ENCODE measurements around the gene SDK1. TPM values are rescaled to one million over a fixed set of nuclear protein-coding genes. Genes with fewer than 3 reads are reported as not detected.

SDK1 gene
- total and polyA plus RNA-seq, 2 donors (not counting 3 experiments of a cell fraction or from before 2014, with no cell fraction given) = 1.6 to 3.9 TPM

GRCh38 chr7:3832199-3832598 lies 531.1 kb downstream of the SDK1 start:
- dilution Hi-C loops (cut with MboI; ENCODE audit: extremely low pct_ligation_motif_present, low sequenced_read_pairs) (no loop called here), intact Hi-C loops (cut with micrococcal nuclease) (no loop called here)
- TF ChIP-seq MYC (IDR thresholded peaks at IDR 0.05; ENCODE audit: low read depth, low read length) (no peak), POLR2AphosphoS5 (IDR thresholded peaks at IDR 0.05; ENCODE audit: insufficient read depth, low read depth, low read length) (no peak), POLR2A (IDR thresholded peaks at IDR 0.05; ENCODE audit: low read depth, low read length) (no peak)
- Histone ChIP-seq H3K4me1 (ENCODE audit: control insufficient read depth, extremely low read depth, insufficient read depth, low read length) (no peaks in the 10 kb centered on the region), H4K20me1 (replicated peaks; ENCODE audit: control insufficient read depth, extremely low read depth, insufficient read depth, low read length) (no peaks in the 10 kb centered on the region), H3K36me3 (ENCODE audit: control insufficient read depth in 2 of 2, extremely low read depth in 1 of 2, insufficient read depth in 2 of 2, low read length in 2 of 2) (no peaks in the 10 kb centered on the region), H3K9me3 (replicated peaks; ENCODE audit: control insufficient read depth, insufficient read depth, low read length) (no peaks in the 10 kb centered on the region), H3K9ac (replicated peaks; ENCODE audit: extremely low read depth, insufficient read depth, low read length) (no peak overlapping the region), H3K27me3 (ENCODE audit: control insufficient read depth in 2 of 2, insufficient read depth in 2 of 2, low read length in 2 of 2) (no peaks in the 10 kb centered on the region), H3K9me1 (replicated peaks; ENCODE audit: control insufficient read depth, extremely low read depth, insufficient read depth, low read length) (no peaks in the 10 kb centered on the region), H3K27ac (ENCODE audit: insufficient read depth, low read depth, low read length) (no peak overlapping the region), H3K4me3 (replicated peaks in 1 of 3; ENCODE audit: insufficient read depth in 1 of 3, low read depth in 1 of 3, low read length in 3 of 3) (no peak overlapping the region), H3K79me2 (ENCODE audit: control insufficient read depth, insufficient read depth, low read length) (no peaks in the 10 kb centered on the region), H2AFZ (ENCODE audit: low read depth, low read length) (no peak overlapping the region), H3K4me2 (ENCODE audit: insufficient read depth, low read length) (no peak overlapping the region)
- BruUV-seq (replicated peaks) = no TSS peak
- FAIRE-seq (no peak), DNase-seq (ENCODE audit: low read depth, low spot score) (no peak)
- CTCF ChIA-PET = interaction anchor here (0.8 kb wide), 1 partner anchor 11 kb away, joined by 3 read pairs; no protein-coding TSS in a partner anchor
- POLR2A ChIA-PET = no interaction called here

GRCh38 chr7:3835109-3835508 lies 534.1 kb downstream of the SDK1 start:
- Histone ChIP-seq H3K9me1 (replicated peaks; ENCODE audit: control insufficient read depth, extremely low read depth, insufficient read depth, low read length) (no peaks in the 10 kb centered on the region), H3K4me2 (ENCODE audit: insufficient read depth, low read length) (no peak overlapping the region), H3K36me3 (ENCODE audit: control insufficient read depth in 2 of 2, extremely low read depth in 1 of 2, insufficient read depth in 2 of 2, low read length in 2 of 2) (no peaks in the 10 kb centered on the region), H3K9me3 (replicated peaks; ENCODE audit: control insufficient read depth, insufficient read depth, low read length) (no peaks in the 10 kb centered on the region), H3K27ac (ENCODE audit: insufficient read depth, low read depth, low read length) (no peak overlapping the region), H3K4me1 (ENCODE audit: control insufficient read depth, extremely low read depth, insufficient read depth, low read length) (no peaks in the 10 kb centered on the region), H3K27me3 (ENCODE audit: control insufficient read depth in 2 of 2, insufficient read depth in 2 of 2, low read length in 2 of 2) (no peaks in the 10 kb centered on the region), H2AFZ (ENCODE audit: low read depth, low read length) (no peak overlapping the region), H4K20me1 (replicated peaks; ENCODE audit: control insufficient read depth, extremely low read depth, insufficient read depth, low read length) (no peaks in the 10 kb centered on the region), H3K79me2 (ENCODE audit: control insufficient read depth, insufficient read depth, low read length) (no peaks in the 10 kb centered on the region), H3K4me3 (replicated peaks in 1 of 3; ENCODE audit: insufficient read depth in 1 of 3, low read depth in 1 of 3, low read length in 3 of 3) (no peak overlapping the region), H3K9ac (replicated peaks; ENCODE audit: extremely low read depth, insufficient read depth, low read length) (no peak overlapping the region)
- dilution Hi-C loops (cut with MboI; ENCODE audit: extremely low pct_ligation_motif_present, low sequenced_read_pairs) (no loop called here), intact Hi-C loops (cut with micrococcal nuclease) (no loop called here)
- TF ChIP-seq POLR2AphosphoS5 (IDR thresholded peaks at IDR 0.05; ENCODE audit: insufficient read depth, low read depth, low read length) (no peak), EZH2 (IDR thresholded peaks at IDR 0.05; ENCODE audit: borderline replicate concordance, low read depth, low read length, severe bottlenecking) (no peak), JUN (IDR thresholded peaks at IDR 0.05; ENCODE audit: borderline replicate concordance, insufficient read depth, insufficient read length, low read depth) (no peak), CTCF (IDR thresholded peaks at IDR 0.05; ENCODE audit: extremely low read depth in 1 of 2, insufficient read depth in 1 of 2, low read depth in 1 of 2, low read length in 2 of 2) (no peak), FOS (IDR thresholded peaks at IDR 0.05; ENCODE audit: borderline replicate concordance, insufficient read depth, low read length) (no peak), MAX (IDR thresholded peaks at IDR 0.05; ENCODE audit: insufficient read depth, insufficient read length) (no peak), POLR2A (IDR thresholded peaks at IDR 0.05; ENCODE audit: low read depth, low read length) (no peak), GATA2 (IDR thresholded peaks at IDR 0.05; ENCODE audit: insufficient read depth, insufficient read length, low read depth, low read length) (no peak), MYC (IDR thresholded peaks at IDR 0.05; ENCODE audit: low read depth, low read length) (no peak)
- ChIA-PET POLR2A (no interaction called here), CTCF (no interaction called here)
- DNase-seq (ENCODE audit: low read depth, low spot score) = no peak
- BruUV-seq (replicated peaks) = no TSS peak
- no peak for FAIRE-seq

All from endothelial cell of umbilical vein (primary cell).